ENCODE measurements around the gene SEMA4G.

The SEMA4G gene

DNA sequence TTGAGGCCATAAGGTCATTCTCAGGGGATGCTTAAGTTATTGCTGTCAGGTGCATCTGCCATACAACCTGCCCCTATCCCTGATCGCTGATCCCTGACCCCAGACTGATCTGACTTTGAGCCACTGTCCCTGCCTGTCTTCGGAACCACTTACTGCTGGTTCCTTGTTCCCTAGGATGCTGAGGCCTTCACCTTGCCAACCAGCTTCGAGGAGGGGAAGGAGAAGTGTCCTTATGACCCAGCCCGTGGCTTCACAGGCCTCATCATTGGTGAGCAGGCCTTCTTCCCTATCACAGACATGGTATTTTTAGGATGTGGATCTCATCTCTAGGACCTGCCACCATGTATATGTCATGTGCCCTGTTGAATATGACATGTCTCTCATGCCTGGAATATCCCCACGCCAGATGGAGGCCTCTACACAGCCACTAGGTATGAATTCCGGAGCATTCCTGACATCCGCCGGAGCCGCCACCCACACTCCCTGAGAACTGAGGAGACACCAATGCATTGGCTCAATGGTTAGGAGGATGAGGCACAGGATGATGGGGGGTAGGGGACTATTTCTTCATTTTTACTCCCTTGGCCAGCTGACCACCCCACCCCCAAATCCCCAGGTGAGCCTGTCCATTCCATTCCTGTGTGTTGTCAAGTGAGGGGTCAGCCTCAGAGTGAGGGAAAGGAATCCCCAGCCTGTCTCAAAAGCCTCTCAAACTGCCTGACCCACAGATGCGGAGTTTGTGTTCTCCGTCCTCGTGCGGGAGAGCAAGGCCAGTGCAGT, 9.0 kb downstream of the SEMA4G start:
- ChIA-PET POLR2A (no interaction called here), CTCF (no interaction called here)
- TF ChIP-seq FOXA1 (IDR thresholded peaks at IDR 0.05) (no peak), FOXK2 (IDR thresholded peaks at IDR 0.05) (no peak), ELF4 (IDR thresholded peaks at IDR 0.05) (no peak), FOXM1 (IDR thresholded peaks at IDR 0.05; ENCODE audit: borderline replicate concordance) (no peak), ARNT (IDR thresholded peaks at IDR 0.05) (no peak), NFRKB (IDR thresholded peaks at IDR 0.05) (no peak), SUZ12 (IDR thresholded peaks at IDR 0.05) (no peak), ZNF384 (IDR thresholded peaks at IDR 0.05) (no peak), LEF1 (IDR thresholded peaks at IDR 0.05; ENCODE audit: borderline replicate concordance) (no peak), HDGF (IDR thresholded peaks at IDR 0.05; ENCODE audit: borderline replicate concordance) (no peak), CTBP1 (IDR thresholded peaks at IDR 0.05; ENCODE audit: borderline replicate concordance) (no peak)
- TF ChIP-seq, protein P1, sequence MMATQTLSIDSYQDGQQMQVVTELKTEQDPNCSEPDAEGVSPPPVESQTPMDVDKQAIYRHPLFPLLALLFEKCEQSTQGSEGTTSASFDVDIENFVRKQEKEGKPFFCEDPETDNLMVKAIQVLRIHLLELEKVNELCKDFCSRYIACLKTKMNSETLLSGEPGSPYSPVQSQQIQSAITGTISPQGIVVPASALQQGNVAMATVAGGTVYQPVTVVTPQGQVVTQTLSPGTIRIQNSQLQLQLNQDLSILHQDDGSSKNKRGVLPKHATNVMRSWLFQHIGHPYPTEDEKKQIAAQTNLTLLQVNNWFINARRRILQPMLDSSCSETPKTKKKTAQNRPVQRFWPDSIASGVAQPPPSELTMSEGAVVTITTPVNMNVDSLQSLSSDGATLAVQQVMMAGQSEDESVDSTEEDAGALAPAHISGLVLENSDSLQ (IDR thresholded peaks at IDR 0.05) = no peak
- DNase-seq (ENCODE audit: extremely low spot score) = no peak

DNA sequence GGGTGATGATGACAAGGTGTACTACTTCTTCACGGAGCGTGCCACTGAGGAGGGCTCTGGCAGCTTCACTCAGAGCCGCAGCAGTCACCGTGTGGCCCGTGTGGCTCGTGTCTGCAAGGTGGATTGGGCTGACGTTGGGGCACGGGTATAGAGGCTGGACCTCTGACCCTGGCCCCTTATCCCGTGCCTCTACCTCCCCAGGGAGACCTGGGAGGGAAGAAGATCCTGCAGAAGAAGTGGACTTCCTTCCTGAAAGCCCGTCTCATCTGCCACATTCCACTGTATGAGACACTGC, 9.5 kb downstream of the SEMA4G start:
- ChIA-PET CTCF (no interaction called here), POLR2A (no interaction called here)
- TF ChIP-seq ZNF384 (IDR thresholded peaks at IDR 0.05) = no peak
- no peak for TF ChIP-seq NFRKB (IDR thresholded peaks at IDR 0.05)
- no peak for TF ChIP-seq SUZ12 (IDR thresholded peaks at IDR 0.05)
- TF ChIP-seq, protein P1 (IDR thresholded peaks at IDR 0.05) = no peak
- no peak for TF ChIP-seq CTBP1 (IDR thresholded peaks at IDR 0.05; ENCODE audit: borderline replicate concordance)
- no peak for TF ChIP-seq TARDBP (IDR thresholded peaks at IDR 0.05)
- TF ChIP-seq BHLHE40 (IDR thresholded peaks at IDR 0.05; ENCODE audit: borderline replicate concordance) = no peak
- no peak for TF ChIP-seq SP1 (IDR thresholded peaks at IDR 0.05)
- no peak for TF ChIP-seq FOXM1 (IDR thresholded peaks at IDR 0.05; ENCODE audit: borderline replicate concordance)
- no peak for TF ChIP-seq L3MBTL2 (conservative IDR thresholded peaks at IDR 0.05)
- no peak for TF ChIP-seq FOXK2 (IDR thresholded peaks at IDR 0.05)
- TF ChIP-seq ELF4 (IDR thresholded peaks at IDR 0.05) = no peak
- TF ChIP-seq LEF1 (IDR thresholded peaks at IDR 0.05; ENCODE audit: borderline replicate concordance) = no peak
- TF ChIP-seq ARNT (IDR thresholded peaks at IDR 0.05) = no peak
- DNase-seq (ENCODE audit: extremely low spot score) = no peak

DNA sequence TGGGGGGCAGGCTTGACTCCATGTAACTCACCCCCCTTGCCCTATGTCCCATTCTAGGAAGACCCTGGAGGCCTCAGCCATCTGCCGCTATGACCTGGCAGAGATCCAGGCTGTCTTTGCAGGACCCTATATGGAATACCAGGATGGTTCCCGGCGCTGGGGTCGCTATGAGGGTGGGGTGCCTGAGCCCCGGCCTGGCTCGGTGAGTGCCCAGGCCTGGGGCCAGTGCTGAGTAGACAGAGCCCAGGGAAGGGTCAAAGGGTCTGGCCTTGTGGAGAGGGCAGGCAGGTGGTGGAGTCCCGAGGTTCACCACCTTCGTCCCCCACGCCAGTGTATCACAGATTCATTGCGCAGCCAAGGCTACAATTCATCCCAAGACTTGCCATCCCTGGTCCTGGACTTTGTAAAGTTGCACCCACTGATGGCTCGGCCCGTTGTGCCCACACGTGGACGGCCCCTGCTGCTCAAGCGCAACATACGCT, 10.5 kb downstream of the SEMA4G start:
- no peak for TF ChIP-seq SUZ12 (IDR thresholded peaks at IDR 0.05)
- no peak for DNase-seq (ENCODE audit: extremely low spot score)
- CTCF ChIA-PET = no interaction called here
- POLR2A ChIA-PET = no interaction called here

DNA sequence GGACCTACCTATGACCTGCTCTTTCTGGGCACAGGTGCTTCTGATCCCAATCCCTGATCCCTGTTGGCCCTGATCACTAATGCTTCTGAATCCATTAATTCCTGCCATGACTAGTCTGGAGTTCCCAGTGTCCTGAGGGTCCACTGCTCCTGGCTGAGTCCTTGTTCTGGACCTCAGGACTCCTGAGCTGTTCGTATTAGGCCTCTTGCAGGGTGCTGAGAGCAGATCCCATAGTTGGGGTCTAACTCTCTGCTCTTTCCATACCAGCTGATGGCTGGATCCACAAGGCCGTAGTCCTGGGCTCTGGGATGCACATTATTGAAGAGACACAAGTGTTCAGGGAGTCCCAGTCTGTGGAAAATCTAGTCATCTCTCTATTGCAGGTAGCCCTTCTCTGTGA, 11.0 kb downstream of the SEMA4G start:
- no peak for DNase-seq (ENCODE audit: extremely low spot score)
- TF ChIP-seq SUZ12 (IDR thresholded peaks at IDR 0.05) (no peak), L3MBTL2 (conservative IDR thresholded peaks at IDR 0.05) (no peak), FOXK2 (IDR thresholded peaks at IDR 0.05) (no peak), LEF1 (IDR thresholded peaks at IDR 0.05; ENCODE audit: borderline replicate concordance) (no peak), ZNF384 (IDR thresholded peaks at IDR 0.05) (no peak), NFRKB (IDR thresholded peaks at IDR 0.05) (no peak), FOXM1 (IDR thresholded peaks at IDR 0.05; ENCODE audit: borderline replicate concordance) (no peak), HDGF (IDR thresholded peaks at IDR 0.05; ENCODE audit: borderline replicate concordance) (no peak), CTBP1 (IDR thresholded peaks at IDR 0.05; ENCODE audit: borderline replicate concordance) (no peak), FOXA1 (IDR thresholded peaks at IDR 0.05) (no peak), ARNT (IDR thresholded peaks at IDR 0.05) (no peak), BHLHE40 (IDR thresholded peaks at IDR 0.05; ENCODE audit: borderline replicate concordance) (no peak), TARDBP (IDR thresholded peaks at IDR 0.05) (no peak)
- TF ChIP-seq, protein P1 (IDR thresholded peaks at IDR 0.05) = no peak
- POLR2A ChIA-PET = interaction anchor here (1.5 kb wide), 1 partner anchor 12 kb away, joined by 3 read pairs; no protein-coding TSS in a partner anchor
- CTCF ChIA-PET = no interaction called here

DNA sequence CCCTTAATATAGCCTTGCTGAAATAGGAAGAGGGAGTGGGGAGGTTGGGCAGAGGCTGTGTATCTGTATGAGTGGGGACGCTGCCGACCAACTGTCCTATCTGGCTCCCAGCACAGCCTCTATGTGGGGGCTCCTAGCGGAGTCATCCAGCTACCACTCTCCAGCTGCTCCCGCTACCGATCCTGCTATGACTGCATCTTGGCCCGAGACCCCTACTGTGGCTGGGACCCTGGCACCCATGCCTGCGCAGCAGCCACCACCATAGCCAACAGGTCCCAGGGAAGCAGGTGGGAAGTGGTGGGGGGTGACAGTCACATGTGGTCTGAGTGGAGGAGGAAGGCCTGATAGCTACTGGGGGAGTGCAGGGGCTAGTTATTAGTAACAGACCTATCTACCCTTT, 11.4 kb downstream of the SEMA4G start:
- ChIA-PET CTCF (interaction anchor here (1.2 to 1.3 kb wide), 2 partner anchors 12 to 34 kb away, joined by 3 read pairs; no protein-coding TSS in a partner anchor), POLR2A (interaction anchor here (1.5 kb wide), 1 partner anchor 12 kb away, joined by 3 read pairs; no protein-coding TSS in a partner anchor)
- TF ChIP-seq FOXM1 (IDR thresholded peaks at IDR 0.05; ENCODE audit: borderline replicate concordance) (no peak), ZNF384 (IDR thresholded peaks at IDR 0.05) (no peak), TARDBP (IDR thresholded peaks at IDR 0.05) (no peak), L3MBTL2 (conservative IDR thresholded peaks at IDR 0.05) (no peak), LEF1 (IDR thresholded peaks at IDR 0.05; ENCODE audit: borderline replicate concordance) (no peak), ELF4 (IDR thresholded peaks at IDR 0.05) (no peak), CTBP1 (IDR thresholded peaks at IDR 0.05; ENCODE audit: borderline replicate concordance) (no peak)
- no peak for DNase-seq (ENCODE audit: extremely low spot score)

DNA sequence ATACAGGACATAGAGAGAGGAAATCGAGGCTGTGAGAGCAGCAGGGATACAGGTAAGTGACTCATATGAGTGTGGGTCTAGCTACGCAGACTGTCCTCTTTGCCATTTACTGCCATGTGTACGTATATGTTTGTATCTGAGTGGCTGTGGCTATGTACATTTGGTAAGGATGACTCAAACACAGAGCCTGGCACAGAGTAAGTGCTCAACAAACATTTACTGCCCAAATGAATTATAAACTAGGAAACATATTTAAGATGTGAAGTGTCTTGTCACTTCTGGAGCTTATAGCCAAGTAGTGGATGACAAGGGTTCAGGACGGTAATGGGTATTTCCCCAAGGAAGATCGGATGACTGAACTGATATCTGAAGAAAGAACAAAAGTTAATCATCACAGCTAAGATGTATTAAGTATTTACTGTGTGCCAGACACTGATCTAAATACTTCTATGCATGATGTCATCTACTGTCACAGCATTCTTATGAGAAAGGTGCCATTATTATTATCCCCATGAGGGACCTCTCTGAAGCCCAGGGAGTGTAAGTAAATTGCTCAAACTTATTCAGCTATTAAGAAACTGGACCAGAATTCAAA, 12.0 kb downstream of the SEMA4G start:
- ChIA-PET POLR2A (interaction anchor here (1.5 kb wide), 1 partner anchor 13 kb away, joined by 3 read pairs; no protein-coding TSS in a partner anchor), CTCF (interaction anchor here (1.2 to 1.3 kb wide), 2 partner anchors 13 to 33 kb away, joined by 3 read pairs; no protein-coding TSS in a partner anchor)
- no peak for DNase-seq (ENCODE audit: extremely low spot score)
- TF ChIP-seq HDGF (IDR thresholded peaks at IDR 0.05; ENCODE audit: borderline replicate concordance) (no peak), NFRKB (IDR thresholded peaks at IDR 0.05) (no peak), TARDBP (IDR thresholded peaks at IDR 0.05) (no peak), ELF4 (IDR thresholded peaks at IDR 0.05) (no peak), ZNF384 (IDR thresholded peaks at IDR 0.05) (no peak), L3MBTL2 (conservative IDR thresholded peaks at IDR 0.05) (no peak), FOXM1 (IDR thresholded peaks at IDR 0.05; ENCODE audit: borderline replicate concordance) (no peak), FOXK2 (IDR thresholded peaks at IDR 0.05) (no peak), SP1 (IDR thresholded peaks at IDR 0.05) (no peak), SUZ12 (IDR thresholded peaks at IDR 0.05) (no peak), LEF1 (IDR thresholded peaks at IDR 0.05; ENCODE audit: borderline replicate concordance) (no peak), ARNT (IDR thresholded peaks at IDR 0.05) (no peak), CTBP1 (IDR thresholded peaks at IDR 0.05; ENCODE audit: borderline replicate concordance) (no peak), FOXA1 (IDR thresholded peaks at IDR 0.05) (no peak), BHLHE40 (IDR thresholded peaks at IDR 0.05; ENCODE audit: borderline replicate concordance) (no peak)
- TF ChIP-seq, protein P1 (IDR thresholded peaks at IDR 0.05) = no peak
